ENCODE measurements around the gene ADGRE3.
"Not testable (repeated sequence)": the region's sequence is repeated elsewhere in the genome, so short reads cannot be mapped to it uniquely, and the experiment has no call there.

Gene ADGRE3

GRCh38 chr19:14619404-14619803 is 55.2 kb downstream of the ADGRE3 start:
- no peak overlapping the region for H3K9ac ChIP-seq (ENCODE audit: low read depth, low read length)
- H3K9me3 ChIP-seq (ENCODE audit: control insufficient read depth, insufficient read depth, low read length): peaks cover 6% of the 10 kb centered on the region
- H3K4me1 ChIP-seq (ENCODE audit: control insufficient read depth, insufficient read depth, low read length): no peaks in the 10 kb centered on the region
- H3K36me3 ChIP-seq (ENCODE audit: control insufficient read depth, insufficient read depth, low read length): no peaks in the 10 kb centered on the region
- no peak overlapping the region for H3K4me3 ChIP-seq (ENCODE audit: low read depth, low read length)
- H3K27me3 ChIP-seq (ENCODE audit: control insufficient read depth, insufficient read depth, low read length): no peaks in the 10 kb centered on the region

DNA sequence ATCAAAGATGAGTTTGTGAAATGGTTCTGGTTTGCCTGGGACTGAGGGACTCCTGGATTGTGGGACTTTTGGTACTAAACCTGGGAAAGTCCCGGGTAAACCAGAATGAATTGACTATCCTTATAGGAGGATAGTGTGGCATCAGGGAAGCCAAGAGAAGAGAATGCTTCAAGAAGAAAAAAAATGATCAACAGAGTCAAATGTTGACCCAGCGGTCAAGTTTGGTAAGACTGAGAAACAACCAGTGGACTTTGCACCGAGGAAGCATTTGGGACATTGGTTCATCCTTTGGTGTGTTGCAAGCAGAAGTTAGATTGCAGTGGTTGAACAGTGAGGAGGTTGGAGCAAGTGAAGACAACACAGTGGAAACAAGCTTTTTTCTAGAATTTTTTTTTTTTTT is 58.2 kb downstream of the ADGRE3 start:
- H3K4me3 ChIP-seq (ENCODE audit: low read depth, low read length): no peak overlapping the region
- H3K9ac ChIP-seq (ENCODE audit: low read depth, low read length): no peak overlapping the region
- no peaks in the 10 kb centered on the region for H3K27me3 ChIP-seq (ENCODE audit: control insufficient read depth, insufficient read depth, low read length)
- H3K36me3 ChIP-seq (ENCODE audit: control insufficient read depth, insufficient read depth, low read length): no peaks in the 10 kb centered on the region
- H3K9me3 ChIP-seq (ENCODE audit: control insufficient read depth, insufficient read depth, low read length): peaks cover 6% of the 10 kb centered on the region
- no peaks in the 10 kb centered on the region for H3K4me1 ChIP-seq (ENCODE audit: control insufficient read depth, insufficient read depth, low read length)

DNA sequence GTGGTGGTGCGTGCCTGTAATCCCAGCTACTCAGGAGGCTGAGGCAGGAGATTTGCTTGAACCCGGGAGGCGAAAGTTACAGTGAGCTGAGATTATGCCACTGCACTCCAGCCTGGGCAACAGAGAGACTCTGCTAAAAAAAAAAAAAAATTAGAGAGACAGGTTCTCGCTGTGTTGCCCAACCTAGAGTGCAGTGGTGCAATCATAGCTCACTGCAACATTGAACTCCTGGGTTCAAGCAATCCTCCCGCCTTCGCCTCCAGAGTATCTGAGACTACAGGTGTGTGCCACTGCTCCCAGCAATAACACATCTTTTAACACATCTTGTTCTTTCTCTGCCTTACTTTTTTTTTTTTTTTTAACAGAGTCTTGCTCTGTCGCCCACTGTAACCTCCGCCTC is 59.0 kb downstream of the ADGRE3 start:
- no peaks in the 10 kb centered on the region for H3K36me3 ChIP-seq (ENCODE audit: control insufficient read depth, insufficient read depth, low read length)
- H3K9me3 ChIP-seq (ENCODE audit: control insufficient read depth, insufficient read depth, low read length): peaks cover 6% of the 10 kb centered on the region
- no peaks in the 10 kb centered on the region for H3K27me3 ChIP-seq (ENCODE audit: control insufficient read depth, insufficient read depth, low read length)
- no peak overlapping the region for H3K4me3 ChIP-seq (ENCODE audit: low read depth, low read length)
- no peaks in the 10 kb centered on the region for H3K4me1 ChIP-seq (ENCODE audit: control insufficient read depth, insufficient read depth, low read length)
- no peak overlapping the region for H3K9ac ChIP-seq (ENCODE audit: low read depth, low read length)

GRCh38 chr19:14614099-14614412 is 60.6 kb downstream of the ADGRE3 start:
- H3K27me3 ChIP-seq (ENCODE audit: control insufficient read depth, insufficient read depth, low read length): no peaks in the 10 kb centered on the region
- H3K4me1 ChIP-seq (ENCODE audit: control insufficient read depth, insufficient read depth, low read length): no peaks in the 10 kb centered on the region
- H3K9me3 ChIP-seq (ENCODE audit: control insufficient read depth, insufficient read depth, low read length): no peaks in the 10 kb centered on the region
- no peak overlapping the region for H3K9ac ChIP-seq (ENCODE audit: low read depth, low read length)
- no peaks in the 10 kb centered on the region for H3K36me3 ChIP-seq (ENCODE audit: control insufficient read depth, insufficient read depth, low read length)
- no peak overlapping the region for H3K4me3 ChIP-seq (ENCODE audit: low read depth, low read length)

- H3K4me3 ChIP-seq (ENCODE audit: low read depth, low read length); H3K9me3 ChIP-seq (ENCODE audit: control insufficient read depth, insufficient read depth, low read length); H3K36me3 ChIP-seq (ENCODE audit: control insufficient read depth, insufficient read depth, low read length); H3K9ac ChIP-seq (ENCODE audit: low read depth, low read length); H3K27me3 ChIP-seq (ENCODE audit: control insufficient read depth, insufficient read depth, low read length); H3K4me1 ChIP-seq (ENCODE audit: control insufficient read depth, insufficient read depth, low read length): not testable (repeated sequence)
Observed at GRCh38 chr19:14613399-14614098, 61.1 kb downstream of the ADGRE3 start.

GRCh38 chr19:14612657-14613056 is 62.0 kb downstream of the ADGRE3 start:
- H3K9ac ChIP-seq (ENCODE audit: low read depth, low read length): no peak overlapping the region
- no peaks in the 10 kb centered on the region for H3K36me3 ChIP-seq (ENCODE audit: control insufficient read depth, insufficient read depth, low read length)
- H3K4me3 ChIP-seq (ENCODE audit: low read depth, low read length): no peak overlapping the region
- no peaks in the 10 kb centered on the region for H3K27me3 ChIP-seq (ENCODE audit: control insufficient read depth, insufficient read depth, low read length)
- H3K9me3 ChIP-seq (ENCODE audit: control insufficient read depth, insufficient read depth, low read length): no peaks in the 10 kb centered on the region
- H3K4me1 ChIP-seq (ENCODE audit: control insufficient read depth, insufficient read depth, low read length): no peaks in the 10 kb centered on the region

- H3K4me1 ChIP-seq (ENCODE audit: control insufficient read depth, insufficient read depth, low read length); H3K36me3 ChIP-seq (ENCODE audit: control insufficient read depth, insufficient read depth, low read length); H3K27me3 ChIP-seq (ENCODE audit: control insufficient read depth, insufficient read depth, low read length): not testable (repeated sequence)
Observed at GRCh38 chr19:14612242-14612641, 62.4 kb downstream of the ADGRE3 start.

DNA sequence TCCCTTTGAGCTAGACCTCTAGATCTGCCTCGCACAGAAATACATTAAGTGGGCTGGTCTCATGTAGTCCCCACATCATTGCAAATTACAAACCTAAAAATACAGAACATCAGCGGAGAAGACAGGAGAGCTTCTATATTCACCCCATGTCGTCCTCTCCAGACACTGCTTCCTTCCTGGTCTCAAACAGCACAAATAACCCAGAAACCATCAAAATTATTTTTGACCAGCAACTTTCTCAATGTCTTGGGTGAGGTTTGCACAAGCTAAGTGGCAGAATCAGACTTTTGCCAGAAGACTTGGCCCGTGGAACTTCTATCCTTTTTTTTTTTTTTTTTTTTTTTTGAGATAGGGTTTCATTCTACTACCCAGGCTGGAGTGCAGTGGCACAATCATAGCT is 63.6 kb downstream of the ADGRE3 start:
- Histone ChIP-seq H3K4me1 (ENCODE audit: control insufficient read depth, insufficient read depth, low read length) (no peaks in the 10 kb centered on the region), H3K4me3 (ENCODE audit: low read depth, low read length) (no peak overlapping the region), H3K9ac (ENCODE audit: low read depth, low read length) (no peak overlapping the region), H3K9me3 (ENCODE audit: control insufficient read depth, insufficient read depth, low read length) (no peaks in the 10 kb centered on the region), H3K36me3 (ENCODE audit: control insufficient read depth, insufficient read depth, low read length) (no peaks in the 10 kb centered on the region), H3K27me3 (ENCODE audit: control insufficient read depth, insufficient read depth, low read length) (no peaks in the 10 kb centered on the region)

More at GRCh38 chr19:14612242-14612641, 62.4 kb downstream of the ADGRE3 start:
- H3K9ac ChIP-seq (ENCODE audit: low read depth, low read length); H3K9me3 ChIP-seq (ENCODE audit: control insufficient read depth, insufficient read depth, low read length); H3K4me3 ChIP-seq (ENCODE audit: low read depth, low read length): not testable (repeated sequence)

DNA sequence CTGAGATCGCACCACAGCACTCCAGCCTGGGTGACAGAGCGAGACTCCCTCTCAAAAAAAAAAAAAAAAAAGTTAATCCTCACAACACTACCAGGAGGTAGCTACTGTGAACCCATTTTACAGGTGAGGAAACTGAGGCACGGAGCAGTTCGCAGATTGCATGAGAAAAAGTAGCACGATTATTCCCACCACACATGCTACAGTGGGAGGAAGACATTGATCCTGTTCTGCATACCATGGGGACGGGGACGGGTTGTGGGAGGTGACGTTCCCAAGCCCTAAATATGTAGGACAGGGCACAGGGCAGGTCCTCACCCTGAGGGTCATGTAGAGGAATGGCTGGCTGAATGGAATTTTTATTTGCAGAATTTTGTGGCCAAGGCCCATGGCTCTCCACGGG is 68.0 kb downstream of the ADGRE3 start:
- Histone ChIP-seq H3K9ac (ENCODE audit: low read depth, low read length) (no peak overlapping the region), H3K36me3 (ENCODE audit: control insufficient read depth, insufficient read depth, low read length) (no peaks in the 10 kb centered on the region), H3K4me3 (ENCODE audit: low read depth, low read length) (no peak overlapping the region), H3K4me1 (ENCODE audit: control insufficient read depth, insufficient read depth, low read length) (no peaks in the 10 kb centered on the region), H3K27me3 (ENCODE audit: control insufficient read depth, insufficient read depth, low read length) (no peaks in the 10 kb centered on the region), H3K9me3 (ENCODE audit: control insufficient read depth, insufficient read depth, low read length) (no peaks in the 10 kb centered on the region)

GRCh38 chr19:14603990-14604387 is 70.7 kb downstream of the ADGRE3 start:
- H3K9ac ChIP-seq (ENCODE audit: low read depth, low read length): no peak overlapping the region

GRCh38 chr19:14599548-14600147 is 75.0 kb downstream of the ADGRE3 start:
- no peak overlapping the region for H3K9ac ChIP-seq (ENCODE audit: low read depth, low read length)
- H3K36me3 ChIP-seq (ENCODE audit: control insufficient read depth, insufficient read depth, low read length): no peaks in the 10 kb centered on the region
- H3K9me3 ChIP-seq (ENCODE audit: control insufficient read depth, insufficient read depth, low read length): no peaks in the 10 kb centered on the region
- H3K4me1 ChIP-seq (ENCODE audit: control insufficient read depth, insufficient read depth, low read length): no peaks in the 10 kb centered on the region
- no peaks in the 10 kb centered on the region for H3K27me3 ChIP-seq (ENCODE audit: control insufficient read depth, insufficient read depth, low read length)
- H3K4me3 ChIP-seq (ENCODE audit: low read depth, low read length): no peak overlapping the region

More at GRCh38 chr19:14603990-14604387, 70.7 kb downstream of the ADGRE3 start:
- H3K36me3 ChIP-seq (ENCODE audit: control insufficient read depth, insufficient read depth, low read length): no peaks in the 10 kb centered on the region
- no peaks in the 10 kb centered on the region for H3K27me3 ChIP-seq (ENCODE audit: control insufficient read depth, insufficient read depth, low read length)
- H3K9me3 ChIP-seq (ENCODE audit: control insufficient read depth, insufficient read depth, low read length): no peaks in the 10 kb centered on the region
- no peaks in the 10 kb centered on the region for H3K4me1 ChIP-seq (ENCODE audit: control insufficient read depth, insufficient read depth, low read length)
- no peak overlapping the region for H3K4me3 ChIP-seq (ENCODE audit: low read depth, low read length)

GRCh38 chr19:14595558-14595957 is 79.1 kb downstream of the ADGRE3 start:
- H3K9me3 ChIP-seq (ENCODE audit: control insufficient read depth, insufficient read depth, low read length): no peaks in the 10 kb centered on the region
- H3K4me3 ChIP-seq (ENCODE audit: low read depth, low read length): no peak overlapping the region
- H3K9ac ChIP-seq (ENCODE audit: low read depth, low read length): no peak overlapping the region
- H3K36me3 ChIP-seq (ENCODE audit: control insufficient read depth, insufficient read depth, low read length): no peaks in the 10 kb centered on the region
- no peaks in the 10 kb centered on the region for H3K27me3 ChIP-seq (ENCODE audit: control insufficient read depth, insufficient read depth, low read length)
- no peaks in the 10 kb centered on the region for H3K4me1 ChIP-seq (ENCODE audit: control insufficient read depth, insufficient read depth, low read length)

All from iPS-15b (cell line).